HepG2 (cell line): ENCODE results near the gene CCDC148. TPM values are rescaled to one million over a fixed set of nuclear protein-coding genes. Genes with fewer than 3 reads are reported as not detected.

ENCODE experiments used
- ASH2L ChIP-seq: fragments of 300-600, 200-600 bp; sonication (generic); IDR thresholded peaks from 2 replicates; pipeline ENCODE4 v1.7.0; 2017; ENCODE audit warnings: low read depth, mild to moderate bottlenecking, moderate library complexity, mixed read lengths, low read length; ENCODE audit not compliant: insufficient read length
- ATF7-NPFF ChIP-seq: sonication (generic); formaldehyde crosslinking; IDR thresholded peaks from 2 replicates; pipeline ENCODE4 v1.8.1; 2023; ENCODE audit warnings: mild to moderate bottlenecking, low read depth, missing genetic modification reagents, moderate library complexity
- DR1 ChIP-seq: sonication (generic); formaldehyde crosslinking; IDR thresholded peaks from 2 replicates; pipeline ENCODE4 v1.8.0; 2021; ENCODE audit warnings: mild to moderate bottlenecking, missing genetic modification reagents, inconsistent platforms
- FOXC1 ChIP-seq: sonication (generic); formaldehyde crosslinking; IDR thresholded peaks from 2 replicates; pipeline ENCODE4 v1.8.0; 2022; ENCODE audit warnings: mild to moderate bottlenecking, missing genetic modification reagents, borderline replicate concordance
- HES4 ChIP-seq: sonication (generic); formaldehyde crosslinking; IDR thresholded peaks from 2 replicates; pipeline ENCODE4 v1.9.0; 2021; ENCODE audit warnings: mild to moderate bottlenecking, missing genetic modification reagents, borderline replicate concordance
- HMG20B ChIP-seq: conservative IDR thresholded peaks from 2 replicates; pipeline ENCODE4 v1.6.1; 2016; ENCODE audit warnings: missing genetic modification reagents, missing compliant biosample characterization
- KMT2A ChIP-seq: sonication (generic); formaldehyde crosslinking; IDR thresholded peaks from 2 replicates; pipeline ENCODE4 v1.4.0; 2020; ENCODE audit warnings: missing genetic modification reagents
- MED1 ChIP-seq: sonication (generic); formaldehyde crosslinking; IDR thresholded peaks from 2 replicates; pipeline ENCODE4 v1.4.0; 2020; ENCODE audit warnings: missing genetic modification reagents
- MED8 ChIP-seq: sonication (generic); formaldehyde crosslinking; IDR thresholded peaks from 2 replicates; pipeline ENCODE4 v1.8.1; 2023; ENCODE audit warnings: mild to moderate bottlenecking, missing genetic modification reagents; ENCODE audit not compliant: insufficient replicate concordance
- NBN ChIP-seq: fragments of 450-650 bp; conservative IDR thresholded peaks from 2 replicates; pipeline ENCODE4 v1.6.1; 2017
- POLR2A ChIP-seq, 2 experiments: IDR thresholded peaks; 2 replicates each; pipeline ENCODE4 v1.6.1; 2011; ENCODE audit warnings: low read depth in 2 of 2, low read length in 2 of 2, mild to moderate bottlenecking in 1 of 2, moderate library complexity in 1 of 2; ENCODE audit not compliant: insufficient read depth in 1 of 2
- RBFOX2 ChIP-seq: fragments of 200-400 bp; formaldehyde crosslinking; IDR thresholded peaks from 2 replicates; pipeline ENCODE4 v1.6.1; 2017; ENCODE audit warnings: low read depth, mild to moderate bottlenecking, low read length
- RORA ChIP-seq: sonication (generic); formaldehyde crosslinking; IDR thresholded peaks from 2 replicates; pipeline ENCODE4 v1.5.0; 2020; ENCODE audit warnings: mild to moderate bottlenecking, missing genetic modification reagents, moderate library complexity
- ZBTB42 ChIP-seq: sonication (generic); formaldehyde crosslinking; IDR thresholded peaks from 2 replicates; pipeline ENCODE4 v1.5.0; 2020; ENCODE audit warnings: mild to moderate bottlenecking, missing genetic modification reagents
- ZC3H4 ChIP-seq: sonication (generic); formaldehyde crosslinking; IDR thresholded peaks from 2 replicates; pipeline ENCODE4 v1.4.0; 2020; ENCODE audit warnings: missing genetic modification reagents, borderline replicate concordance
- ZFP36 ChIP-seq: fragments of 150-350 bp; IDR thresholded peaks from 2 replicates; pipeline ENCODE4 v1.6.1; 2018; ENCODE audit warnings: borderline replicate concordance, low read length, low read depth; ENCODE audit not compliant: partially characterized antibody
- ZFP82 ChIP-seq: sonication (generic); formaldehyde crosslinking; IDR thresholded peaks from 2 replicates; pipeline ENCODE4 v1.5.1; 2020; ENCODE audit warnings: mild to moderate bottlenecking, missing genetic modification reagents, borderline replicate concordance
- ZMYM3 ChIP-seq: sonication (generic); formaldehyde crosslinking; IDR thresholded peaks from 2 replicates; pipeline ENCODE4 v1.5.1; 2020; ENCODE audit warnings: mild to moderate bottlenecking, missing genetic modification reagents
- ZNF33B ChIP-seq: sonication (generic); formaldehyde crosslinking; IDR thresholded peaks from 2 replicates; pipeline ENCODE4 v1.5.1; 2020; ENCODE audit warnings: mild to moderate bottlenecking, missing genetic modification reagents
- ZNF350 ChIP-seq: sonication (generic); formaldehyde crosslinking; IDR thresholded peaks from 2 replicates; pipeline ENCODE4 v1.4.0; 2020; ENCODE audit warnings: mild to moderate bottlenecking, low read depth, missing genetic modification reagents, borderline replicate concordance
- ZNF431 ChIP-seq: sonication (generic); formaldehyde crosslinking; IDR thresholded peaks from 2 replicates; pipeline ENCODE4 v1.9.0; 2022; ENCODE audit warnings: missing genetic modification reagents, low read depth, mild to moderate bottlenecking, borderline replicate concordance
- ZNF598 ChIP-seq: sonication (generic); formaldehyde crosslinking; IDR thresholded peaks from 2 replicates; pipeline ENCODE4 v1.5.1; 2020; ENCODE audit warnings: mild to moderate bottlenecking, missing genetic modification reagents, borderline replicate concordance
- ZNF792 ChIP-seq: IDR thresholded peaks from 2 replicates; pipeline ENCODE4 v1.6.1; 2016
- ZNF878 ChIP-seq: sonication (generic); formaldehyde crosslinking; IDR thresholded peaks from 2 replicates; pipeline ENCODE4 v1.8.1; 2023; ENCODE audit warnings: mild to moderate bottlenecking, missing genetic modification reagents, moderate library complexity
- ZSCAN30 ChIP-seq: sonication (generic); formaldehyde crosslinking; IDR thresholded peaks from 2 replicates; pipeline ENCODE4 v1.5.0; 2020; ENCODE audit warnings: mild to moderate bottlenecking, missing genetic modification reagents
- polyA plus RNA-seq, 8 experiments: library from polyadenylated mRNA; depleted of rRNA in 3 of 8; stranded (reverse) in 7 of 8; unstranded in 1 of 8; fragments of >200 nt; fragmentation: Illumina TruSeq in 4 of 8; extraction: Trizol in 4 of 8; gene quantifications; 2 replicates each; pipeline versions ENCODE4 v1.2.1 to v1.2.3, GENCODE V29; 2011 to 2016; ENCODE audit warnings: low read depth in 4 of 8, missing spikeins in 1 of 8, mixed read lengths in 1 of 8; ENCODE audit not compliant: insufficient read depth in 1 of 8
- total RNA-seq, 5 experiments: library from RNA; depleted of rRNA; stranded (reverse); fragments of >200 nt; fragmentation: Illumina TruSeq; extraction: Trizol; gene quantifications; 2 replicates each; pipeline ENCODE4 v1.2.3, GENCODE V29; 2016; ENCODE audit warnings: low read depth in 1 of 5
- TF ChIP-seq, protein P1 (sequence below): sonication (generic); formaldehyde crosslinking; IDR thresholded peaks from 2 replicates; pipeline ENCODE4 v1.4.0; 2020; ENCODE audit warnings: mild to moderate bottlenecking, missing genetic modification reagents
- TF ChIP-seq, protein P2 (sequence below): sonication (generic); formaldehyde crosslinking; IDR thresholded peaks from 2 replicates; pipeline ENCODE4 v1.8.1; 2023; ENCODE audit warnings: mild to moderate bottlenecking, missing genetic modification reagents
- TF ChIP-seq, protein P3 (sequence below): IDR thresholded peaks from 2 replicates; pipeline ENCODE4 v1.6.1; 2016; ENCODE audit warnings: low read depth, borderline replicate concordance

Gene CCDC148
- total and polyA plus RNA-seq, 2 of the 13 experiments (the other 11 are each of a cell fraction or from before 2014, with no cell fraction given): 0.30 to 0.49 TPM

DNA sequence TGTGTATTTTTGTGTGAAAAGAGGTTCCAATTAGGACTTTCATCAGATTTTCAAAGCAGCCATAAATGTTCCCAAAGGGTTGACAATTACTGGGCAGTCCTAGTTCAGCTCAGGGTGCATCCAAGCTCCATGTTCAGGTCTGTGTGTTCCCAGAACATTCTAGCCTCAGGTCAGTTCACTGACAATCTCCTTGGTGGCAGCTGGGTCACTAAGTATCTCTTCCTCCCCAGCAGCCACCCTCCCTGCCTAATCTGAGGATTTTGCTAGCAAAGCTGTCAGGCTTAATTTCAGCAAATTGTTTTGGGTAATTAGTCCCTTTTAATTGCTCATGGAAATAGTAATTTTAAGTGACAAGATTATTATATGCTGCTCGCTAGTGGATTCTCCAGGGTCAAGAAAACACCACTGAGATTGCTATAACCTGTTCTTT lies 325.1 kb downstream of the CCDC148 start (continued):
- TF ChIP-seq RBFOX2 (peak; percentile 59; the same call in 1 of the 2 replicates), HES4 (CRISPR knock-in tag) (no peak), KMT2A (CRISPR knock-in tag) (0 out of 2 replicates have a peak, but pooled peaks have one; percentile 4), DR1 (CRISPR knock-in tag) (no peak), ZSCAN30 (CRISPR knock-in tag) (no peak), ZNF33B (CRISPR knock-in tag) (no peak), ZMYM3 (CRISPR knock-in tag) (no peak), MED1 (CRISPR knock-in tag) (no peak), ZNF878 (CRISPR knock-in tag) (peak; percentile 12; the same call in 1 of the 2 replicates), ZNF598 (CRISPR knock-in tag) (no peak), ASH2L (peak; percentile 93), ZBTB42 (CRISPR knock-in tag) (0 out of 2 replicates have a peak, but pooled peaks have one; percentile 24), POLR2A (IDR thresholded peaks at IDR 0.05; ENCODE audit: insufficient read depth in 1 of 2, low read depth in 2 of 2, low read length in 2 of 2) (peak in 1 of 2 experiments; percentile 31; a peak in 1 of 4 replicates), NBN (no peak), FOXC1 (CRISPR knock-in tag) (0 out of 2 replicates have a peak, but pooled peaks have one; percentile 12), ZFP82 (0 out of 2 replicates have a peak, but pooled peaks have one; percentile 56), ZNF431 (CRISPR knock-in tag) (0 out of 2 replicates have a peak, but pooled peaks have one; percentile 16), ZC3H4 (CRISPR knock-in tag) (peak; percentile 90), ZNF350 (CRISPR knock-in tag) (0 out of 2 replicates have a peak, but pooled peaks have one; percentile 35), MED8 (CRISPR knock-in tag) (no peak), ZFP36 (no peak), ATF7-NPFF (CRISPR knock-in tag) (peak; percentile 49; the same call in 1 of the 2 replicates), ZNF792 (CRISPR knock-in tag) (no peak), HMG20B (CRISPR knock-in tag) (no peak; the same call in 1 of the 2 replicates), RORA (CRISPR knock-in tag) (0 out of 2 replicates have a peak, but pooled peaks have one; percentile 21)
- TF ChIP-seq, protein P1, sequence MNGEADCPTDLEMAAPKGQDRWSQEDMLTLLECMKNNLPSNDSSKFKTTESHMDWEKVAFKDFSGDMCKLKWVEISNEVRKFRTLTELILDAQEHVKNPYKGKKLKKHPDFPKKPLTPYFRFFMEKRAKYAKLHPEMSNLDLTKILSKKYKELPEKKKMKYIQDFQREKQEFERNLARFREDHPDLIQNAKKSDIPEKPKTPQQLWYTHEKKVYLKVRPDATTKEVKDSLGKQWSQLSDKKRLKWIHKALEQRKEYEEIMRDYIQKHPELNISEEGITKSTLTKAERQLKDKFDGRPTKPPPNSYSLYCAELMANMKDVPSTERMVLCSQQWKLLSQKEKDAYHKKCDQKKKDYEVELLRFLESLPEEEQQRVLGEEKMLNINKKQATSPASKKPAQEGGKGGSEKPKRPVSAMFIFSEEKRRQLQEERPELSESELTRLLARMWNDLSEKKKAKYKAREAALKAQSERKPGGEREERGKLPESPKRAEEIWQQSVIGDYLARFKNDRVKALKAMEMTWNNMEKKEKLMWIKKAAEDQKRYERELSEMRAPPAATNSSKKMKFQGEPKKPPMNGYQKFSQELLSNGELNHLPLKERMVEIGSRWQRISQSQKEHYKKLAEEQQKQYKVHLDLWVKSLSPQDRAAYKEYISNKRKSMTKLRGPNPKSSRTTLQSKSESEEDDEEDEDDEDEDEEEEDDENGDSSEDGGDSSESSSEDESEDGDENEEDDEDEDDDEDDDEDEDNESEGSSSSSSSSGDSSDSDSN (CRISPR knock-in tag): no peak
- TF ChIP-seq, protein P2, sequence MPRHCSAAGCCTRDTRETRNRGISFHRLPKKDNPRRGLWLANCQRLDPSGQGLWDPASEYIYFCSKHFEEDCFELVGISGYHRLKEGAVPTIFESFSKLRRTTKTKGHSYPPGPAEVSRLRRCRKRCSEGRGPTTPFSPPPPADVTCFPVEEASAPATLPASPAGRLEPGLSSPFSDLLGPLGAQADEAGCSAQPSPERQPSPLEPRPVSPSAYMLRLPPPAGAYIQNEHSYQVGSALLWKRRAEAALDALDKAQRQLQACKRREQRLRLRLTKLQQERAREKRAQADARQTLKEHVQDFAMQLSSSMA (CRISPR knock-in tag): no peak
- TF ChIP-seq, protein P3, sequence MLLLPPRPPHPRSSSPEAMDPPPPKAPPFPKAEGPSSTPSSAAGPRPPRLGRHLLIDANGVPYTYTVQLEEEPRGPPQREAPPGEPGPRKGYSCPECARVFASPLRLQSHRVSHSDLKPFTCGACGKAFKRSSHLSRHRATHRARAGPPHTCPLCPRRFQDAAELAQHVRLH (CRISPR knock-in tag): 0 out of 2 replicates have a peak, but pooled peaks have one; percentile 26
